Neutrophil (primary cell): Measurements from ENCODE around the gene CDC42EP3.

Source experiments
- H3K27ac ChIP-seq: fragments of 200-600 bp; sonication (generic); 2 replicates; pipeline ENCODE4 v1.5.1; 2016; ENCODE audit warnings: mild to moderate bottlenecking, moderate library complexity
- H3K27me3 ChIP-seq: fragments of 200-600 bp; sonication (generic); 2 replicates; pipeline ENCODE4 v1.6.0; 2016; ENCODE audit warnings: mild to moderate bottlenecking
- H3K36me3 ChIP-seq: fragments of 200-600 bp; sonication (generic); 2 replicates; pipeline ENCODE4 v1.5.1; 2017
- H3K4me1 ChIP-seq, 2 experiments: fragments of 200-600 bp in 1 of 2; sonication (generic) in 1 of 2; 1 replicate in 1 of 2; 2 replicates in 1 of 2; pipeline versions ENCODE4 v1.5.1 to v1.6.1; 2013 to 2016; ENCODE audit warnings: low read depth in 1 of 2, low read length in 1 of 2, mild to moderate bottlenecking in 1 of 2, moderate library complexity in 1 of 2; ENCODE audit not compliant: control insufficient read depth in 1 of 2, insufficient read depth in 1 of 2
- H3K4me3 ChIP-seq, 2 experiments: fragments of 200-600 bp in 1 of 2; sonication (generic) in 1 of 2; 1 replicate in 1 of 2; 2 replicates in 1 of 2; pipeline ENCODE4 v1.5.1; 2013 to 2016; ENCODE audit warnings: low read depth in 1 of 2, low read length in 1 of 2, mild to moderate bottlenecking in 1 of 2, moderate library complexity in 1 of 2
- H3K9me3 ChIP-seq: fragments of 200-600 bp; sonication (generic); 2 replicates; pipeline ENCODE4 v1.5.1; 2016
- TF ChIP-seq, protein P1 (sequence below): fragments of 200-600 bp; sonication (generic); IDR thresholded peaks from 2 replicates; pipeline ENCODE4 v1.5.1; 2016; ENCODE audit warnings: antibody characterized with exemption

CDC42EP3 gene

DNA sequence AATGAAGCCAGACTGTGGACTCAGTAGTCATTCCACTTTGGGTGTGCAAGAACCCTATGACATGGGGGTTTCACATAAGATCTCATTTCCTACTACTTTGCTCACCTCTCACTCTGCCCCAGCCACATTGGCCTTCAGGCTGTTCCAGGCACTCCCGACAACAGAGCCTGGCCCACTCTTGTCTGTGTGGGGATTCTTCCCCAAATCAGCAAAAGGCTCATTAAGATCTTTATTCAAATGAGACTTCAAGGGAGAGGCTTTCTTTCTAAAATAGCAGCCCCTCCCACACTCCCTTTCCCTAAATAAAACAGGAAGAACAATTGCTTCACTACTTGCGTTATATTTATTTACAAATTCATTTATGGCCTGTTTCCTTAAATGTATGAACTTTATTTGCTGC is 3.5 kb upstream of the CDC42EP3 start:
- Histone ChIP-seq H3K4me1 (peaks cover 39 to 46% of the 10 kb centered on the region in 2 experiments), H3K9me3 (no peaks in the 10 kb centered on the region), H3K4me3 (peak overlapping the region; percentile 3 to 30), H3K27ac (peak overlapping the region; percentile 79), H3K36me3 (no peaks in the 10 kb centered on the region), H3K27me3 (no peaks in the 10 kb centered on the region)
- TF ChIP-seq, protein P1, sequence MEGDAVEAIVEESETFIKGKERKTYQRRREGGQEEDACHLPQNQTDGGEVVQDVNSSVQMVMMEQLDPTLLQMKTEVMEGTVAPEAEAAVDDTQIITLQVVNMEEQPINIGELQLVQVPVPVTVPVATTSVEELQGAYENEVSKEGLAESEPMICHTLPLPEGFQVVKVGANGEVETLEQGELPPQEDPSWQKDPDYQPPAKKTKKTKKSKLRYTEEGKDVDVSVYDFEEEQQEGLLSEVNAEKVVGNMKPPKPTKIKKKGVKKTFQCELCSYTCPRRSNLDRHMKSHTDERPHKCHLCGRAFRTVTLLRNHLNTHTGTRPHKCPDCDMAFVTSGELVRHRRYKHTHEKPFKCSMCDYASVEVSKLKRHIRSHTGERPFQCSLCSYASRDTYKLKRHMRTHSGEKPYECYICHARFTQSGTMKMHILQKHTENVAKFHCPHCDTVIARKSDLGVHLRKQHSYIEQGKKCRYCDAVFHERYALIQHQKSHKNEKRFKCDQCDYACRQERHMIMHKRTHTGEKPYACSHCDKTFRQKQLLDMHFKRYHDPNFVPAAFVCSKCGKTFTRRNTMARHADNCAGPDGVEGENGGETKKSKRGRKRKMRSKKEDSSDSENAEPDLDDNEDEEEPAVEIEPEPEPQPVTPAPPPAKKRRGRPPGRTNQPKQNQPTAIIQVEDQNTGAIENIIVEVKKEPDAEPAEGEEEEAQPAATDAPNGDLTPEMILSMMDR: no peak

DNA sequence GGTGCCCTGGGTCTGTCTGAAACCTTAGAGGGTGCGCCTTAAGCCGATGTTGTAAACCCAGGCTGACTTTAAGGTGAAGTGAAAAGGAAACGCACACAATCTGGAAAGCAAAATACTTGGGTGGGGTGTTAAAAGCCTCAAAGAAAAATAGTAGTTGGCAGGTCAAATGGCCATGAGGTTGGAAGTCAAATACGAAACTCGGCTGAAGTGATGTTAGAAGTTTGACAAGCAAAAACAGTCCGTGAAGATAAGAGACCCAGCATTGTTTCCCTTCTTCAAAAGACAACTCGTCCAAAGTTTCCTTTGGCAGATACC is 1.4 kb upstream of the CDC42EP3 start:
- Histone ChIP-seq H3K36me3 (peaks cover 8% of the 10 kb centered on the region), H3K4me3 (peak overlapping the region; percentile 88 to 93), H3K9me3 (no peaks in the 10 kb centered on the region), H3K27me3 (no peaks in the 10 kb centered on the region), H3K27ac (peak overlapping the region; percentile 98), H3K4me1 (peaks cover 50 to 67% of the 10 kb centered on the region in 2 experiments)
- TF ChIP-seq, protein P1: no peak

- Histone ChIP-seq H3K4me3 (peak overlapping the region; percentile 88 to 93), H3K27me3 (no peaks in the 10 kb centered on the region), H3K4me1 (peaks cover 56 to 72% of the 10 kb centered on the region in 2 experiments), H3K27ac (peak overlapping the region; percentile 98), H3K36me3 (peaks cover 13% of the 10 kb centered on the region), H3K9me3 (no peaks in the 10 kb centered on the region)
- TF ChIP-seq, protein P1: peak; percentile 21
Observed at GRCh38 chr2:37672104-37672869, 845 bp upstream of the CDC42EP3 start.

- H3K9me3 ChIP-seq: no peaks in the 10 kb centered on the region
- H3K27me3 ChIP-seq: no peaks in the 10 kb centered on the region
- H3K36me3 ChIP-seq: peaks cover 18% of the 10 kb centered on the region
- H3K4me3 ChIP-seq: peak overlapping the region; percentile 88 to 93
- TF ChIP-seq, protein P1: no peak
- H3K27ac ChIP-seq: peak overlapping the region; percentile 98
- H3K4me1 ChIP-seq: peaks cover 61 to 78% of the 10 kb centered on the region in 2 experiments
Observed at GRCh38 chr2:37671816-37672103, 318 bp upstream of the CDC42EP3 start.

- Histone ChIP-seq H3K4me1 (peaks cover 67 to 85% of the 10 kb centered on the region in 2 experiments), H3K27me3 (no peaks in the 10 kb centered on the region), H3K27ac (peak overlapping the region; percentile 98), H3K4me3 (peak overlapping the region; percentile 88 to 93), H3K36me3 (peaks cover 29% of the 10 kb centered on the region), H3K9me3 (no peaks in the 10 kb centered on the region)
- TF ChIP-seq, protein P1: no peak
Observed at GRCh38 chr2:37670378-37671008, 949 bp downstream of the CDC42EP3 start.
